ENCODE results near the gene GLIPR2.
A peak's percentile ranks its signal among the peaks of the same experiment; 100 is the strongest.

The GLIPR2 gene

GRCh38 chr9:36137392-36138004 lies 965 bp downstream of the GLIPR2 start:
- Histone ChIP-seq H3K9ac (ENCODE audit: low read depth, low read length) (0 out of 2 replicates have a peak overlapping the region, but pooled peaks have one; percentile 67), H3K27ac (ENCODE audit: low read depth, low read length) (no peak overlapping the region), H3K4me3 (ENCODE audit: low read length) (peak overlapping the region; percentile 67), H3K27me3 (ENCODE audit: insufficient read depth, low read length) (peaks cover 80% of the 10 kb centered on the region), H3K36me3 (ENCODE audit: insufficient read depth, low read length) (no peaks in the 10 kb centered on the region), H3K9me3 (ENCODE audit: insufficient read depth, low read depth, low read length) (no peaks in the 10 kb centered on the region), H3K4me1 (ENCODE audit: insufficient read depth, low read length) (peaks cover 8% of the 10 kb centered on the region)
- WGBS = 29% methylated on average over 12 of the region's 12 CpGs

GRCh38 chr9:36138496-36138895 lies 2.0 kb downstream of the GLIPR2 start:
- Histone ChIP-seq H3K27ac (ENCODE audit: low read depth, low read length) (no peak overlapping the region), H3K9ac (ENCODE audit: low read depth, low read length) (no peak overlapping the region), H3K4me3 (ENCODE audit: low read length) (no peak overlapping the region), H3K36me3 (ENCODE audit: insufficient read depth, low read length) (no peaks in the 10 kb centered on the region), H3K9me3 (ENCODE audit: insufficient read depth, low read depth, low read length) (no peaks in the 10 kb centered on the region), H3K27me3 (ENCODE audit: insufficient read depth, low read length) (peaks cover 70% of the 10 kb centered on the region), H3K4me1 (ENCODE audit: insufficient read depth, low read length) (peaks cover 8% of the 10 kb centered on the region)
- WGBS = 96% methylated on average over 10 of the region's 10 CpGs

GRCh38 chr9:36138901-36139300 lies 2.4 kb downstream of the GLIPR2 start:
- Histone ChIP-seq H3K27ac (ENCODE audit: low read depth, low read length) (no peak overlapping the region), H3K9me3 (ENCODE audit: insufficient read depth, low read depth, low read length) (no peaks in the 10 kb centered on the region), H3K4me3 (ENCODE audit: low read length) (no peak overlapping the region), H3K36me3 (ENCODE audit: insufficient read depth, low read length) (no peaks in the 10 kb centered on the region), H3K9ac (ENCODE audit: low read depth, low read length) (no peak overlapping the region), H3K4me1 (ENCODE audit: insufficient read depth, low read length) (peaks cover 8% of the 10 kb centered on the region), H3K27me3 (ENCODE audit: insufficient read depth, low read length) (peaks cover 66% of the 10 kb centered on the region)
- WGBS = 90% methylated on average over 5 of the region's 5 CpGs

- Histone ChIP-seq H3K9ac (ENCODE audit: low read depth, low read length) (no peak overlapping the region), H3K9me3 (ENCODE audit: insufficient read depth, low read depth, low read length) (no peaks in the 10 kb centered on the region), H3K4me1 (ENCODE audit: insufficient read depth, low read length) (peaks cover 8% of the 10 kb centered on the region), H3K27me3 (ENCODE audit: insufficient read depth, low read length) (peaks cover 52% of the 10 kb centered on the region), H3K4me3 (ENCODE audit: low read length) (no peak overlapping the region), H3K36me3 (ENCODE audit: insufficient read depth, low read length) (no peaks in the 10 kb centered on the region), H3K27ac (ENCODE audit: low read depth, low read length) (no peak overlapping the region)
- WGBS = 91% methylated on average over 10 of the region's 11 CpGs
Measured at GRCh38 chr9:36140086-36141084, 3.9 kb downstream of the GLIPR2 start.

GRCh38 chr9:36141288-36141687 lies 4.8 kb downstream of the GLIPR2 start:
- Histone ChIP-seq H3K9ac (ENCODE audit: low read depth, low read length) (no peak overlapping the region), H3K9me3 (ENCODE audit: insufficient read depth, low read depth, low read length) (peaks cover 2% of the 10 kb centered on the region; the same call in 1 of the 2 replicates), H3K4me1 (ENCODE audit: insufficient read depth, low read length) (peaks cover 8% of the 10 kb centered on the region), H3K4me3 (ENCODE audit: low read length) (no peak overlapping the region), H3K27me3 (ENCODE audit: insufficient read depth, low read length) (peaks cover 43% of the 10 kb centered on the region), H3K27ac (ENCODE audit: low read depth, low read length) (no peak overlapping the region), H3K36me3 (ENCODE audit: insufficient read depth, low read length) (no peaks in the 10 kb centered on the region)
- WGBS = 80% methylated on average over 4 of the region's 4 CpGs

- Histone ChIP-seq H3K36me3 (ENCODE audit: insufficient read depth, low read length) (no peaks in the 10 kb centered on the region), H3K27me3 (ENCODE audit: insufficient read depth, low read length) (peaks cover 38% of the 10 kb centered on the region), H3K4me3 (ENCODE audit: low read length) (no peak overlapping the region), H3K9me3 (ENCODE audit: insufficient read depth, low read depth, low read length) (peaks cover 2% of the 10 kb centered on the region; the same call in 1 of the 2 replicates), H3K9ac (ENCODE audit: low read depth, low read length) (no peak overlapping the region), H3K27ac (ENCODE audit: low read depth, low read length) (no peak overlapping the region), H3K4me1 (ENCODE audit: insufficient read depth, low read length) (peaks cover 8% of the 10 kb centered on the region)
- WGBS = 93% methylated on average over 7 of the region's 7 CpGs
Measured at GRCh38 chr9:36141761-36142160, 5.2 kb downstream of the GLIPR2 start.

- WGBS = 91% methylated on average over 12 of the region's 12 CpGs
- Histone ChIP-seq H3K4me1 (ENCODE audit: insufficient read depth, low read length) (peaks cover 1% of the 10 kb centered on the region; the same call in 1 of the 2 replicates), H3K4me3 (ENCODE audit: low read length) (no peak overlapping the region), H3K9ac (ENCODE audit: low read depth, low read length) (no peak overlapping the region), H3K36me3 (ENCODE audit: insufficient read depth, low read length) (no peaks in the 10 kb centered on the region), H3K9me3 (ENCODE audit: insufficient read depth, low read depth, low read length) (peaks cover 2% of the 10 kb centered on the region; the same call in 1 of the 2 replicates), H3K27ac (ENCODE audit: low read depth, low read length) (no peak overlapping the region), H3K27me3 (ENCODE audit: insufficient read depth, low read length) (peaks cover 29% of the 10 kb centered on the region)
Measured at GRCh38 chr9:36142510-36143244, 6.1 kb downstream of the GLIPR2 start.

GRCh38 chr9:36143245-36143641 lies 6.7 kb downstream of the GLIPR2 start:
- H3K4me1 ChIP-seq (ENCODE audit: insufficient read depth, low read length) = no peaks in the 10 kb centered on the region
- H3K27me3 ChIP-seq (ENCODE audit: insufficient read depth, low read length) = peaks cover 23% of the 10 kb centered on the region
- 90% methylated on average over 13 of the region's 13 CpGs for WGBS
- H3K9ac ChIP-seq (ENCODE audit: low read depth, low read length) = no peak overlapping the region
- no peaks in the 10 kb centered on the region for H3K36me3 ChIP-seq (ENCODE audit: insufficient read depth, low read length)
- no peak overlapping the region for H3K27ac ChIP-seq (ENCODE audit: low read depth, low read length)
- peaks cover 2% of the 10 kb centered on the region; the same call in 1 of the 2 replicates for H3K9me3 ChIP-seq (ENCODE audit: insufficient read depth, low read depth, low read length)
- H3K4me3 ChIP-seq (ENCODE audit: low read length) = no peak overlapping the region

- peaks cover 2% of the 10 kb centered on the region; the same call in 1 of the 2 replicates for H3K9me3 ChIP-seq (ENCODE audit: insufficient read depth, low read depth, low read length)
- no peak overlapping the region for H3K4me3 ChIP-seq (ENCODE audit: low read length)
- peaks cover 10% of the 10 kb centered on the region for H3K27me3 ChIP-seq (ENCODE audit: insufficient read depth, low read length)
- no peaks in the 10 kb centered on the region for H3K4me1 ChIP-seq (ENCODE audit: insufficient read depth, low read length)
- no peak overlapping the region for H3K9ac ChIP-seq (ENCODE audit: low read depth, low read length)
- 94% methylated on average over 12 of the region's 12 CpGs for WGBS
- H3K27ac ChIP-seq (ENCODE audit: low read depth, low read length) = no peak overlapping the region
- no peaks in the 10 kb centered on the region for H3K36me3 ChIP-seq (ENCODE audit: insufficient read depth, low read length)
Measured at GRCh38 chr9:36144309-36145232, 8.0 kb downstream of the GLIPR2 start.

- H3K4me3 ChIP-seq (ENCODE audit: low read length) = no peak overlapping the region
- H3K9ac ChIP-seq (ENCODE audit: low read depth, low read length) = no peak overlapping the region
- no peaks in the 10 kb centered on the region for H3K4me1 ChIP-seq (ENCODE audit: insufficient read depth, low read length)
- H3K36me3 ChIP-seq (ENCODE audit: insufficient read depth, low read length) = no peaks in the 10 kb centered on the region
- no peaks in the 10 kb centered on the region for H3K27me3 ChIP-seq (ENCODE audit: insufficient read depth, low read length)
- H3K27ac ChIP-seq (ENCODE audit: low read depth, low read length) = no peak overlapping the region
- H3K9me3 ChIP-seq (ENCODE audit: insufficient read depth, low read depth, low read length) = peaks cover 2% of the 10 kb centered on the region; the same call in 1 of the 2 replicates
- 95% methylated on average over 4 of the region's 4 CpGs for WGBS
Measured at GRCh38 chr9:36145970-36146369, 9.4 kb downstream of the GLIPR2 start.
